IMR-90 (cell line): Measurements from ENCODE around the gene LEP. TPM values are rescaled to one million over a fixed set of nuclear protein-coding genes. Genes with fewer than 3 reads are reported as not detected.
A peak's percentile ranks its signal among the peaks of the same experiment; 100 is the strongest.

ENCODE experiments used
- ATAC-seq: fragments of 200-7000 bp; cut with Tn5 transposase; 2 replicates; pipeline ENCODE4 v1.9.1; 2020; ENCODE audit warnings: low read depth, mild to moderate bottlenecking, moderate library complexity
- BruUV-seq: library from RNA; stranded (reverse); fragments of 400-500 nt; replicated peaks from 2 replicates; lab custom pipeline; 2021; lab: Mats Ljungman, UMichigan
- CTCF ChIA-PET: fragments of 300-600 bp; formaldehyde crosslinking; extraction: SDS; loops from one replicate; lab custom pipeline; 2021; ENCODE audit warnings: antibody characterized with exemption; lab: Yijun Ruan, JAX
- POLR2A ChIA-PET: fragments of 300-600 bp; sonication (Branson Sonifier 250); formaldehyde crosslinking; loops from one replicate; lab custom pipeline; 2022; ENCODE audit warnings: antibody characterized with exemption; ENCODE audit not compliant: unreplicated experiment; lab: Charles Lee
- DNase-seq: peaks from one replicate; pipeline ENCODE4 v3.0.0; 2013
- H2AFZ ChIP-seq: replicated peaks from 2 replicates; pipeline ENCODE3; 2013; ENCODE audit warnings: low read length, mild to moderate bottlenecking; ENCODE audit not compliant: poor library complexity
- H2AK5ac ChIP-seq: 2 replicates; pipeline ENCODE4 v1.6.1; 2013; ENCODE audit warnings: low read depth, low read length, inconsistent platforms
- H2AK9ac ChIP-seq: replicated peaks from 2 replicates; pipeline ENCODE3; 2013; ENCODE audit warnings: mild to moderate bottlenecking, low read depth, low read length, moderate library complexity; ENCODE audit not compliant: poor library complexity
- H2BK120ac ChIP-seq: 2 replicates; pipeline ENCODE4 v1.6.1; 2013; ENCODE audit warnings: low read depth, low read length, inconsistent platforms
- H2BK15ac ChIP-seq: 3 replicates; pipeline ENCODE4 v1.6.1; 2013; ENCODE audit warnings: low read depth, low read length, inconsistent platforms
- H2BK20ac ChIP-seq: 2 replicates; pipeline ENCODE4 v1.6.1; 2013; ENCODE audit warnings: low read depth, mild to moderate bottlenecking, inconsistent platforms, low read length, moderate library complexity
- H2BK5ac ChIP-seq: 2 replicates; pipeline ENCODE4 v1.6.1; 2013; ENCODE audit warnings: mild to moderate bottlenecking, low read depth, low read length, inconsistent platforms; ENCODE audit not compliant: poor library complexity, severe bottlenecking
- H3K14ac ChIP-seq: replicated peaks from 2 replicates; pipeline ENCODE4 v1.6.1; 2013; ENCODE audit warnings: low read depth, low read length, inconsistent platforms
- H3K18ac ChIP-seq: 2 replicates; pipeline ENCODE4 v1.6.1; 2013; ENCODE audit warnings: low read depth, low read length, control low read depth
- H3K23ac ChIP-seq: 2 replicates; pipeline ENCODE4 v1.6.1; 2013; ENCODE audit warnings: low read depth, low read length, inconsistent platforms
- H3K27ac ChIP-seq: 2 replicates; pipeline ENCODE4 v1.5.1; 2013; ENCODE audit warnings: mild to moderate bottlenecking, control low read depth, low read length; ENCODE audit not compliant: insufficient read depth
- H3K27me3 ChIP-seq: 2 replicates; pipeline ENCODE4 v1.6.1; 2013; ENCODE audit warnings: low read length; ENCODE audit not compliant: control insufficient read depth, insufficient read depth
- H3K36me3 ChIP-seq: 2 replicates; pipeline ENCODE4 v1.6.1; 2013; ENCODE audit warnings: low read length, mixed read lengths; ENCODE audit not compliant: control insufficient read depth, insufficient read depth
- H3K4ac ChIP-seq: 2 replicates; pipeline ENCODE4 v1.6.1; 2013; ENCODE audit warnings: low read depth, low read length, inconsistent platforms
- H3K4me1 ChIP-seq: 2 replicates; pipeline ENCODE4 v1.6.1; 2013; ENCODE audit warnings: low read length, mixed read lengths; ENCODE audit not compliant: control insufficient read depth, insufficient read depth
- H3K4me2 ChIP-seq: 2 replicates; pipeline ENCODE4 v1.6.1; 2013; ENCODE audit warnings: low read depth, mild to moderate bottlenecking, control low read depth, low read length, moderate library complexity
- H3K4me3 ChIP-seq: 2 replicates; pipeline ENCODE4 v1.5.1; 2013; ENCODE audit warnings: low read depth, mild to moderate bottlenecking, control low read depth, low read length, moderate library complexity; ENCODE audit not compliant: insufficient read depth
- H3K56ac ChIP-seq: 2 replicates; pipeline ENCODE4 v1.6.1; 2013; ENCODE audit warnings: low read length, inconsistent platforms; ENCODE audit not compliant: insufficient read depth; ENCODE audit errors: extremely low read depth
- H3K79me1 ChIP-seq, 2 experiments: 2 replicates each; pipeline ENCODE4 v1.6.1; 2013; ENCODE audit warnings: low read length in 2 of 2, inconsistent platforms in 1 of 2, low read depth in 1 of 2
- H3K9ac ChIP-seq: 2 replicates; pipeline ENCODE4 v1.6.1; 2013; ENCODE audit warnings: low read depth, low read length, control low read depth
- H3K9me1 ChIP-seq: 2 replicates; pipeline ENCODE4 v1.6.1; 2013; ENCODE audit warnings: low read length, inconsistent platforms; ENCODE audit not compliant: insufficient read depth
- H3K9me3 ChIP-seq: 2 replicates; pipeline ENCODE4 v1.6.1; 2013; ENCODE audit warnings: low read length; ENCODE audit not compliant: control insufficient read depth, insufficient read depth
- H4K20me1 ChIP-seq: 2 replicates; pipeline ENCODE4 v1.6.1; 2013; ENCODE audit warnings: low read length, inconsistent platforms; ENCODE audit not compliant: insufficient read depth
- H4K5ac ChIP-seq: 2 replicates; pipeline ENCODE4 v1.6.1; 2013; ENCODE audit warnings: mild to moderate bottlenecking, low read depth, low read length, control low read depth
- H4K8ac ChIP-seq, 2 experiments: 2 replicates each; pipeline ENCODE4 v1.6.1; 2013; ENCODE audit warnings: low read depth in 2 of 2, low read length in 2 of 2, control low read depth in 1 of 2, inconsistent platforms in 1 of 2
- H4K91ac ChIP-seq: 2 replicates; pipeline ENCODE4 v1.6.1; 2013; ENCODE audit warnings: low read depth, low read length, inconsistent platforms; ENCODE audit not compliant: insufficient read depth
- CHD1 ChIP-seq: IDR thresholded peaks from 2 replicates; pipeline ENCODE4 v1.6.1; 2012; ENCODE audit warnings: low read depth, low read length, improper control_type of control experiment
- MAFK ChIP-seq: IDR thresholded peaks from 2 replicates; pipeline ENCODE4 v1.6.1; 2012; ENCODE audit warnings: low read depth, low read length, improper control_type of control experiment
- POLR2A ChIP-seq: IDR thresholded peaks from 2 replicates; pipeline ENCODE4 v1.6.1; 2012; ENCODE audit warnings: mild to moderate bottlenecking, low read depth, low read length
- WGBS, 2 experiments: methylation state at CpG; one replicate each; pipeline versions ENCODE4 v1.1.5 to v1.1.7; 2013; ENCODE audit warnings: missing lambda C conversion rate in 2 of 2; ENCODE audit not compliant: insufficient read length in 1 of 2; ENCODE audit errors: extremely low coverage in 2 of 2; 5-methylcytosine and 5-hydroxymethylcytosine counted together
- dilution Hi-C: fragments of 300-500 bp; cut with HindIII; formaldehyde crosslinking; loops from one replicate; pipeline ENCODE4 v1.14.3; 2018; ENCODE audit warnings: low sequenced_read_pairs; ENCODE audit not compliant: unreplicated experiment
- in situ Hi-C: fragments of 300-500 bp; cut with MboI; formaldehyde crosslinking; loops from 3 replicates; pipeline ENCODE4 v1.14.3; 2019; ENCODE audit warnings: low sequenced_read_pairs, inconsistent platforms, mixed read lengths
- intact Hi-C: fragments of 100-400 bp; cut with micrococcal nuclease; formaldehyde crosslinking; loops from 2 replicates; pipeline ENCODE4 v1.10.0; 2022
- polyA plus RNA-seq, 3 experiments: library from polyadenylated mRNA; depleted of rRNA; stranded (reverse); fragments of >200 nt; gene quantifications; 2 replicates each; pipeline ENCODE4 v1.2.3, GENCODE V29; 2012; ENCODE audit warnings: low replicate concordance in 1 of 3
- total RNA-seq: library from RNA; depleted of rRNA; stranded (reverse); fragments of >200 nt; gene quantifications from 2 replicates; pipeline ENCODE4 v1.2.3, GENCODE V29; 2012

The LEP gene
- total and polyA plus RNA-seq, 2 of the 4 experiments (the other 2 are of a cell fraction), result not detected

GRCh38 chr7:128267595-128267924 is 26.5 kb downstream of the LEP start:
- no peaks in the 10 kb centered on the region for H3K79me1 ChIP-seq
- peak overlapping the region; percentile 87 for H2BK120ac ChIP-seq
- peak overlapping the region; percentile 54; the same call in 1 of the 2 replicates for H3K4me2 ChIP-seq
- BruUV-seq, result no TSS peak
- 80% methylated on average over 2 of the region's 4 CpGs; no CpG with 5 or more reads in 1 of the 2 experiments for WGBS, 2 experiments
- peaks cover 12% of the 10 kb centered on the region for H3K4me1 ChIP-seq
- dilution Hi-C loops (no loop called here), intact Hi-C loops (no loop called here), in situ Hi-C loops (no loop called here)
- no peak for TF ChIP-seq MAFK
- TF ChIP-seq CHD1, result no peak
- TF ChIP-seq POLR2A, result no peak
- no peak overlapping the region; the same call in 1 of the 2 replicates for H3K18ac ChIP-seq
- H3K9me1 ChIP-seq, result peaks cover 3% of the 10 kb centered on the region; the same call in 1 of the 2 replicates
- H2BK20ac ChIP-seq, result peak overlapping the region; percentile 86
- ChIA-PET CTCF (interaction anchor here (1.1 to 1.3 kb wide), 2 partner anchors 9 to 54 kb away, joined by 3 read pairs; no protein-coding TSS in a partner anchor), POLR2A (no interaction called here)
- H2BK5ac ChIP-seq, result no peak overlapping the region
- H3K4ac ChIP-seq, result peak overlapping the region; percentile 88; the same call in 1 of the 2 replicates
- peak overlapping the region; percentile 8; the same call in 1 of the 2 replicates for H4K5ac ChIP-seq
- no peaks in the 10 kb centered on the region for H3K36me3 ChIP-seq
- H2AK9ac ChIP-seq, result peak overlapping the region; percentile 3
- H2BK15ac ChIP-seq, result no peak overlapping the region; the same call in 2 of the 3 replicates
- no peak overlapping the region for H3K4me3 ChIP-seq
- H3K9ac ChIP-seq, result no peak overlapping the region
- H4K8ac ChIP-seq, result peak overlapping the region; percentile 23 to 93; a peak in 3 of 4 replicates
- ATAC-seq (peak; percentile 42), DNase-seq (no peak)
- H3K9me3 ChIP-seq, result no peaks in the 10 kb centered on the region
- H2AK5ac ChIP-seq, result no peak overlapping the region
- H3K27me3 ChIP-seq, result peaks cover 46% of the 10 kb centered on the region
- H2AFZ ChIP-seq, result peak overlapping the region; percentile 91
- no peaks in the 10 kb centered on the region for H4K20me1 ChIP-seq
- peak overlapping the region; percentile 81; the same call in 1 of the 2 replicates for H3K23ac ChIP-seq
- H4K91ac ChIP-seq, result peak overlapping the region; percentile 91; the same call in 1 of the 2 replicates
- H3K27ac ChIP-seq, result no peak overlapping the region
- H3K56ac ChIP-seq, result no peak overlapping the region
- H3K14ac ChIP-seq, result no peak overlapping the region
